ENCODE measurements around the gene SGCA. TPM values are rescaled to one million over a fixed set of nuclear protein-coding genes. Genes with fewer than 3 reads are reported as not detected.

Gene SGCA
- total RNA-seq, 6 experiments from 2014 or later: 0.28 to 0.91 (median 0.76) TPM

GRCh38 chr17:50169121-50169764 is 3.4 kb downstream of the SGCA start:
- peak overlapping the region; percentile 44; the same call in 1 of the 2 replicates for H3K27ac Mint-ChIP-seq
- DNase-seq: peak; percentile 68
- H3K4me1 Mint-ChIP-seq (ENCODE audit: low read depth): peaks cover 34% of the 10 kb centered on the region

DNA sequence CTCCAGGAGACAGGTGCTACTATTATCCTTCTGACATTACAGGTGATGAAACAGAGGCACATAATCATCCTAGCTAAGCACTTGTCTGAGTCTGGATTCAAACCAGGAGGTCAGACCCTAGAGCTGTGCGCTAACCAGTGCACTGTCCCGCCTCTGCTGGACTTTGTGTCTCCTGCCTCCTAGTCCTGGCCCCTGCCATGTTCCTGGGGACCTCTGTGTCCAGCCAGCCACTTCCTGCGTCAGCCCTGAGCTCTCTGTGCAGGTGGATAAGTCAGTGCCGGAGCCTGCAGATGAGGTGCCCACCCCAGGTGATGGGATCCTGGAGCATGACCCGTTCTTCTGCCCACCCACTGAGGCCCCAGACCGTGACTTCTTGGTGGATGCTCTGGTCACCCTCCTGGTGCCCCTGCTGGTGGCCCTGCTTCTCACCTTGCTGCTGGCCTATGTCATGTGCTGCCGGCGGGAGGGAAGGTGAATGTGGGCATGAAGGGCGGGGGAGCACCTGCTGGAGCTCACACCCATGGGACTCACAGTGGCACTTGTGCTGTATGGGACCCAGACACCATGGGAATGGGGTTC is 4.2 kb downstream of the SGCA start:
- H3K27me3 Mint-ChIP-seq (ENCODE audit: insufficient read depth): peaks cover 60% of the 10 kb centered on the region
- peaks cover 11% of the 10 kb centered on the region for H3K36me3 Mint-ChIP-seq (ENCODE audit: low read depth)
- peak overlapping the region; percentile 2; the same call in 1 of the 2 replicates for H3K4me3 Mint-ChIP-seq
- H3K4me1 Mint-ChIP-seq (ENCODE audit: low read depth): peaks cover 37% of the 10 kb centered on the region
- peak overlapping the region; percentile 44 for H3K27ac Mint-ChIP-seq
- no peak for TF ChIP-seq CTCF (IDR thresholded peaks at IDR 0.05)
- DNase-seq: no peak
- peaks cover 12% of the 10 kb centered on the region for H3K9me3 Mint-ChIP-seq

More at GRCh38 chr17:50169121-50169764, 3.4 kb downstream of the SGCA start:
- H3K4me3 Mint-ChIP-seq: peak overlapping the region; percentile 20
- TF ChIP-seq CTCF (IDR thresholded peaks at IDR 0.05): peak; percentile 77
- peaks cover 12% of the 10 kb centered on the region for H3K9me3 Mint-ChIP-seq
- peaks cover 7% of the 10 kb centered on the region; the same call in 1 of the 2 replicates for H3K36me3 Mint-ChIP-seq (ENCODE audit: low read depth)
- peaks cover 54% of the 10 kb centered on the region for H3K27me3 Mint-ChIP-seq (ENCODE audit: insufficient read depth)

DNA sequence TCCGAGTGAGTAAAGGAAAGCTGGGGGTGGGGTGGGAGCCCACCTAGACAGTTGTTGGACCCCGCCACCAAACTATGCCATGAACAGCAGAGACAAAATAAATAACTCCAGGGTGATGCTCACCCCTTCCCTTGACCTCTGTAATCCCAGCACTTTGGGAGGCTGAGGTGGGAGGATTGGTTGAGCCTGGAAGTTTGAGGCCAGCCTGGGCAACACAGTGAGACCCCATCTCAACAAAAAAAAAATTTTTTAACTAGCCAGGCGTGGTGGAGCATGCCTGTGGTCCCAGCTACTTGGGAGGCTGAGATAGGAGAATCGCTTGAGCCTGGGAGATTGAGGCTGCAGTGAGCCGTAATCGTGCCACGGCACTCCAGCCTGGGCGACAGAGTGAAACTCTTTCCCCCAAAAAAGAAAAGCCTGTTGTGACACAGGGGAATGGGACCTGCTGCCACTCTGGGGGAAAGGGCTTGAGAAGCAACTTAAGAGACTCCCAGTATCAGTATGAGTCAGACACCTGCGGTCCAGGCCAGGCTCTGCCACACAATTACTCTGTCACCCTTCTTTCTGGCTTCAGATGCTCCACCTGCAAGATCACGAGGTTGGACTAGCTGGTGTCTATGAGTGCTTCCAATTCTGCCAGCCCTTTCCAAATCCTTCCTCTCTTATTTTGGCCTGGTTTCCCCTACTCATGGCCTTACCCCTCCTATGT is 5.0 kb downstream of the SGCA start:
- peaks cover 16% of the 10 kb centered on the region for H3K9me3 Mint-ChIP-seq
- DNase-seq: no peak
- peak overlapping the region; percentile 42 for H3K27ac Mint-ChIP-seq
- no peak for TF ChIP-seq CTCF (IDR thresholded peaks at IDR 0.05)
- peaks cover 41% of the 10 kb centered on the region for H3K4me1 Mint-ChIP-seq (ENCODE audit: low read depth)
- peaks cover 15% of the 10 kb centered on the region for H3K36me3 Mint-ChIP-seq (ENCODE audit: low read depth)
- peaks cover 68% of the 10 kb centered on the region for H3K27me3 Mint-ChIP-seq (ENCODE audit: insufficient read depth)
- H3K4me3 Mint-ChIP-seq: peak overlapping the region; percentile 25; the same call in 1 of the 2 replicates

DNA sequence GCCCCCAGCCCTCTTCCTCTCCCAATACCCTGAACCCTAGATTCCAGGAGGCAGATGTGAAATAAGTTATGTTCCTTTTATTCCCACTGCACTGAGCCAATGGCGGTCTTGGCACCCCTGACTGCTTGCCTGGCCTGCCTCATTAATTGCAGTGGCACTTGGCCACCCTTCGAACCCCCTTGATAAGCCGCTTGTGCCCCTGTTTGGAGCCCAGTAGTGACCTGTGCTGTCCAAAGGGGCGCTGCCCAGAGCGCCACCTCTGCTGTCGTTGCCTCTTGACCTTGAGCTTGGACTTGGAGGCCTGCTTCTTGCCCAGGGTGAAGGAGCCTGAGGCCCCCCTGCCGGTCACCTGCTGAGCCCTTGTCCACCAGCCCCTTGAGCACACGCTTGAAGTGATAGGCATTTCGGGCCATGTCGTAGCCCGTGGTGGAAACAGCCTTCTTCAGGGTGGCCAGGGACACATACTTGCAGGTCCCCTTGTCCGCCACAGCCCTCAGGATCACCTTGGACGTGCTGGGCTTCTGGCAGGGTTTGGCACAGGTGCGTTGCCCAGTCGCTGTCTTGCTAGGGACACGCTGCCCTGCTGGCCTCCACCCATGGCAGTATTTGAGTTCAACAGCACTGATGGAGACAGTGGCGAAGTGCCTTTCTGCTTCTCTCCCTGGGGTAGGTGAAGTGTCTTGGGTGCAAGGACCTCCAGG is 5.7 kb downstream of the SGCA start:
- H3K36me3 Mint-ChIP-seq (ENCODE audit: low read depth): peaks cover 19% of the 10 kb centered on the region
- no peak for DNase-seq
- peaks cover 20% of the 10 kb centered on the region for H3K9me3 Mint-ChIP-seq
- peaks cover 73% of the 10 kb centered on the region for H3K27me3 Mint-ChIP-seq (ENCODE audit: insufficient read depth)
- H3K27ac Mint-ChIP-seq: peak overlapping the region; percentile 98
- TF ChIP-seq CTCF (IDR thresholded peaks at IDR 0.05): no peak
- H3K4me1 Mint-ChIP-seq (ENCODE audit: low read depth): peaks cover 47% of the 10 kb centered on the region
- peak overlapping the region; percentile 25; the same call in 1 of the 2 replicates for H3K4me3 Mint-ChIP-seq

GRCh38 chr17:50172130-50172529 is 6.3 kb downstream of the SGCA start:
- H3K9me3 Mint-ChIP-seq: peaks cover 24% of the 10 kb centered on the region
- peaks cover 79% of the 10 kb centered on the region for H3K27me3 Mint-ChIP-seq (ENCODE audit: insufficient read depth)
- peak overlapping the region; percentile 22; the same call in 1 of the 2 replicates for H3K4me3 Mint-ChIP-seq
- no peak for TF ChIP-seq CTCF (IDR thresholded peaks at IDR 0.05)
- H3K27ac Mint-ChIP-seq: peak overlapping the region; percentile 98
- H3K4me1 Mint-ChIP-seq (ENCODE audit: low read depth): peaks cover 53% of the 10 kb centered on the region
- DNase-seq: no peak
- peaks cover 22% of the 10 kb centered on the region for H3K36me3 Mint-ChIP-seq (ENCODE audit: low read depth)

Data from HFFc6 (cell line).